GM20000 (cell line): ENCODE data around the gene TIFAB.

Experiments
- DNase-seq: peaks from one replicate; pipeline ENCODE4 v3.0.0; 2012; ENCODE audit warnings: low spot score
- TF ChIP-seq, protein P1 (sequence below): IDR thresholded peaks from 2 replicates; pipeline ENCODE4 v1.5.1; 2012; ENCODE audit warnings: mild to moderate bottlenecking, control low read depth; ENCODE audit errors: extremely low read depth, missing control alignments

The TIFAB gene

DNA sequence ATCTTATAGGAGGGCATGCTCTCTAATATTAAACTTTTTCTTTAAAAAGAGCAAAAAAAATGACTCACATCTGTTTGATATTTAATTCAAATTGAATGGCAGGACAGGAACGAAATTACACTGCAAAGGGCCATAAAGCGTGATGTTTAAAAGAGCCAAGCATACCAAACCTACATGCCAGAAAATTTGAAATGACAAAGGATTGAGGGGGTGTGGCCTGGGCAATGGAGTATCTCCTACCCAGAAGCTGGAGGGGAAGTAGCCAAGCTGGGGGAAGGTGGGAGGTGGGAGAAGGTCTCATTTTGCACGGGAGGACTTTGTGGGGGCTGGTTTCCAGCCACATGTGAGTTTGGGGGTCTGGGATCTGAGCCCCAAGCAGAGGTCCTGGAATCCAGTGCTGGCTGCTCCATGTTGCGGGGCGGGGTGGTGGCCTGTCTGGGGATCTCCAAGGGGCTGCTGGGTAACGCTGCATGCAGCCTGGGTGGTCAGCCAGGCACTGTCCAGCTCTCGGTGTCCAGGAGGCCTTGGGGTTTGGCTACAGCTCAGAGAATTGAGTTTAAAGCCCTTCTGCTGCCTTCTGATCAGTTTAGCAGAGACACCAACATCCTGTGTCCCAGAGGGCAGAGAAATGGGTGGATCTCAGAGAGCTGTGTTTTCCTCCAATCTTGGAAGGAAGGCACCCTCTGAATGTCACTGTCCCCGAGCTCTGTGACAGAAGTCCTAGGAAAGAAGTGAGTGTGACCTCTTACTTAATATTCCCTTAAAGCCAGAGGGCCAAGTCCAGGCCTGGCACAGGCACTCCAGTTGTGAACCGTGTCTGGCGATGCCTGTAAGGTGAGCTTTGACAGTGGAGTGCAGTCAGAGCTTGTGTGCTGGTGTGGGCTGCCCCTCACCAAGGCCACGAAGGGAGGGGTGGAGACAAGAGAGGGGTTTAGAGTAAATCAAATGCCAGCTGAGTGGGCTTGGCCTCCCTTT, 12.6 kb downstream of the TIFAB start:
- no peak for DNase-seq
- TF ChIP-seq, protein P1, sequence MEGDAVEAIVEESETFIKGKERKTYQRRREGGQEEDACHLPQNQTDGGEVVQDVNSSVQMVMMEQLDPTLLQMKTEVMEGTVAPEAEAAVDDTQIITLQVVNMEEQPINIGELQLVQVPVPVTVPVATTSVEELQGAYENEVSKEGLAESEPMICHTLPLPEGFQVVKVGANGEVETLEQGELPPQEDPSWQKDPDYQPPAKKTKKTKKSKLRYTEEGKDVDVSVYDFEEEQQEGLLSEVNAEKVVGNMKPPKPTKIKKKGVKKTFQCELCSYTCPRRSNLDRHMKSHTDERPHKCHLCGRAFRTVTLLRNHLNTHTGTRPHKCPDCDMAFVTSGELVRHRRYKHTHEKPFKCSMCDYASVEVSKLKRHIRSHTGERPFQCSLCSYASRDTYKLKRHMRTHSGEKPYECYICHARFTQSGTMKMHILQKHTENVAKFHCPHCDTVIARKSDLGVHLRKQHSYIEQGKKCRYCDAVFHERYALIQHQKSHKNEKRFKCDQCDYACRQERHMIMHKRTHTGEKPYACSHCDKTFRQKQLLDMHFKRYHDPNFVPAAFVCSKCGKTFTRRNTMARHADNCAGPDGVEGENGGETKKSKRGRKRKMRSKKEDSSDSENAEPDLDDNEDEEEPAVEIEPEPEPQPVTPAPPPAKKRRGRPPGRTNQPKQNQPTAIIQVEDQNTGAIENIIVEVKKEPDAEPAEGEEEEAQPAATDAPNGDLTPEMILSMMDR = no peak

DNA sequence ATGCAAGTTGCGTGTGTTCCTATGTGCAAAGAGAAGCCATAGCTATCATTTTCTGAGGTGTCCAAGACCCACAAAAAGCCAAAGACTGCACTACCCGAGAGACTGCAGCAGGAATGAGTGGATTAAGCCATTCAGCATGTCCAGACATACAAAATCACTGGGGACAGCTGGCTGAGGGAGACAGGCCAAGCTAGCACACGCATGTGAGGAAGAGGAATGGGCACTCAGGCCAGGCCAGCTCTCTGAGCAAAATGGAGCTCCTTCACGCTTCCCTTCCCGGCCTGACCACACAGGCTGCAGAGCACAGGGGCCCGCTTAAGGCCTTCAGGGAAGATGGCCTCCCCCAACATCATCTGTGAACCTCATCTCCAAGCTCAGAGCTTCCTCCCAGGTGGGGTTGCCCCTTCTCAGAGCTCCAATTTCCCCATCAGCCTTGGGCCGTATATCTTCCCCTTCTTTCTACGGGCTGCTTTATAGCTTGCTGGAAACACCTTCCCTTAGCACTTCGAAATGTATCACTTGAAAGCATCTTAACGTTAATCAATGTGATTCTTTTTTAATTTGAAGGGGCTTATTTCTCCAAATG, 13.4 kb downstream of the TIFAB start:
- TF ChIP-seq, protein P1 = no peak
- no peak for DNase-seq

DNA sequence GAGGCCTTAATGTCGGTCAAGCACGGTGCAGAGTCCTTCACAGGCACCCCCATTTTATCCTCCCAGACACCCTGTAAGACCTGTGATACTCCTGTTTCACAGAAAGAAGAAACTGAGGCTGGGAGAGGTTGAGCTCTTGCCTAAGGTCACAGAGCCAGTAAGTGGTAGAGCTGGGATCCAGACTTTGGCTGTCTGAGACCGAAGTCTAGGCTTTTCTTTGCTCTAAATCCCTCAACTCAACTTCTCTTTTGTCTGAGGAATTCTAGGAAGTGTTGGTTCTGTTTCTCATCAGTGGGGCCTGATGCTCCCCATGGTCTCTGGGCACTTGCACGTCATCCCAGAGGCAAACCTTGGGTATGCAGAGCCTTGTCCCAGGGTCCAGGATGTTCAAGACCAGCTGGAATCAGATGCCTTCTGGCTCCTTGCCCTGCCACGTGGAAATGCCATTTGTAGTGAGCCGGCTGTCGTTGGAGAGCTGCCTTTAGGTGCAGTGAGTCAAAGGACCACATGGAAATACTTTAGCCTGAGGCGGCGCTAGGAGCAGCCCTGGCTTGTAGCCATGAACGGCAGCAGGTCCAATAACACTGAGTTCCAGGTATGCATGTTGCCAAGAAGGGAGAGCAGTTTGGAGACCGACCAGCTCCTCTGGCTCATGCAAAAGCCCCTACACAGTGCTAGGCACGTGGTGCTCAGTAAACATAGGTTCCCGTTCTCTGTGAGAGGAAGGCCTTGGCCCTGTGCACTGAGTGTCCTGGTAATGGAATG, 14.2 kb downstream of the TIFAB start:
- no peak for DNase-seq
- TF ChIP-seq, protein P1 = no peak

DNA sequence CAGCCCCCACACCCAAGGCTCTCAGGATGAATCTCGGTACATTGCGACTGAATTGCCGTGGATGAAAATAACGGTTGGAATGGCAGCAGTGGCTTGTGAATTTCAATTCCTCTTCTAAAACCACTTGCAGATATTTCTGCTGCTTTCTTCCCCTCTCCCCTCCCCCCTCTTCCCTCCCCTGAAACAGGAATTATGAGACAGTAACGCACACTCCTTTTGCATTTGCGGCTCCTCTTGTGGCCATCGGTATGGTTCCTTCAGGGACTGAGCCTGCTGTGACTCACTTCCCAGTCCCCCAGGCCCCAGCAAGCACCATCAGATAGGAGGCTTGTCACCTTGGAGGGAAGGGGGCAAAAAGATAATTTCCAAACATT, 14.7 kb downstream of the TIFAB start:
- TF ChIP-seq, protein P1 = no peak
- DNase-seq = no peak

DNA sequence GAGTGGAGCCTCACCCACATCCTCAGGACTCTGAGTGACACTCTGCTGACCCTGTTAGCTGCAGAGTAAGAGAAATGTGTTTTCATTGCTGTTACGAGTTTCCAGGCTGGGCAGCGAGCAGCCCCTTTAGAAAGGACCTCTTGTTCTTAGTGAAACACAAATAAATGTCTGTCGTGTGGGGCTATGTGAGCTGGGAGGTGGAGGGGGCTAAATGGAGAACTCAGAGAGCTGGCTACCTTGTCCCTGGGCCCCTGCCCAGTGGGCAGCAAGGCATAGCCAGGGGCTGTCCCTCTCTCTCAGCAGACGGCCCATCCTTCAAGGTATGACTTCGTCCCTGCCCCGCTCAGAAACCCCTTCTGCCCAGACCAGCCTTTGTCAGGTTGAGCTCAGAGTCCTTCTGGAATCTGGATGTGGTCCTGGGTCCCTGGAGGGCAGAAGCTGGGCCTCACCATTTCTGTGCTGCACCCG, 15.2 kb downstream of the TIFAB start:
- DNase-seq = no peak
- TF ChIP-seq, protein P1 = no peak

DNA sequence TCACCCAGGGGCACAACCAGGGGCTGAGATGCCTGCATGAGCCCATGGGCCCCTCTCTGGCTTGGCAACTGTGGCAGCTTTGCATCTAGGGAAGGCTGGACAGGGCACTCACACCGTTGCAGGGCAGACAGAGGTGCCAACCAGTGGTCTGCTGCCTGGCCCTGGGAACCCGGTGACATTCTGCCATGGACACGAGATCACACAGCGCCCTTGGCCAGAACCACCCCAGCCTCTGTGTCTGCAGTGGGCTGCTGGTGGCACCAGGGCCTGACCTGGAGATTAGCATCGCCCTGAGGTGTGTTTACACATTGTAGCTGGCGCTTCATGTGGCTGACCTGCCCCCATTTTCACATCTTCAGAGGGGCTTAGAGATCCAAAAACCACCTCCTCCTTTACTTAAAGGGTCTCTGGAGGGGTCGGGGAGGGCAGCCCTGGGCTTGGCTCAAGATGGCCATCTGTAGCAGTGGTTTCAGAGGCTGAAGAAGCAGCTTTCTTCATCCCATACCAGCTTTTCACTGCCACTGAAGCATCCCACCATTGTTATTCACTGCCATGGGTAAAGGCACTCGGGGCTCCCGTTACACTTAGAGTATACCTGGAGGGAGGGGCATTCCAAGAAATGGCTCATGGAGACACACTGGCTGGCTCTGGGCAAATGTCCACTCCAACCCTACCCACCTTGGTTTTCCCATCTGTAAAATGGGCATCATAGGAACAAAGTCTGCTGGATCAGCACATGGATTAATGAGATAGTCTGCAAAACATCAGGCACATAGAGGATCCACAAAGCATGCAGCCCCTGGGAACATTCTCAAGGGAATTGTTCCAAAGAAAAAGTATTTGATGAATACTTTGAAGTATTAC, 16.5 kb downstream of the TIFAB start:
- no peak for DNase-seq
- TF ChIP-seq, protein P1 = no peak
